Tibial nerve (tissue), 3 donors: ENCODE measurements around the gene SLC25A22.

Experiments
- POLR2A ChIP-seq, 2 donors: fragments of 450-650 bp; IDR thresholded peaks; one replicate each; pipeline ENCODE4 v1.6.1; 2017; ENCODE audit warnings: antibody characterized with exemption in 2 of 2, mild to moderate bottlenecking in 2 of 2, moderate library complexity in 2 of 2
- TF ChIP-seq, protein P1 (sequence below), 5 experiments: fragments of 200-600 bp in 3 of 5; fragments of 450-650 bp in 2 of 5; sonication (generic) in 3 of 5; IDR thresholded peaks; one replicate each; pipeline ENCODE4 v1.5.1; 2016 to 2019; ENCODE audit warnings: antibody characterized with exemption in 5 of 5, mild to moderate bottlenecking in 3 of 5, moderate library complexity in 2 of 5

DNA sequence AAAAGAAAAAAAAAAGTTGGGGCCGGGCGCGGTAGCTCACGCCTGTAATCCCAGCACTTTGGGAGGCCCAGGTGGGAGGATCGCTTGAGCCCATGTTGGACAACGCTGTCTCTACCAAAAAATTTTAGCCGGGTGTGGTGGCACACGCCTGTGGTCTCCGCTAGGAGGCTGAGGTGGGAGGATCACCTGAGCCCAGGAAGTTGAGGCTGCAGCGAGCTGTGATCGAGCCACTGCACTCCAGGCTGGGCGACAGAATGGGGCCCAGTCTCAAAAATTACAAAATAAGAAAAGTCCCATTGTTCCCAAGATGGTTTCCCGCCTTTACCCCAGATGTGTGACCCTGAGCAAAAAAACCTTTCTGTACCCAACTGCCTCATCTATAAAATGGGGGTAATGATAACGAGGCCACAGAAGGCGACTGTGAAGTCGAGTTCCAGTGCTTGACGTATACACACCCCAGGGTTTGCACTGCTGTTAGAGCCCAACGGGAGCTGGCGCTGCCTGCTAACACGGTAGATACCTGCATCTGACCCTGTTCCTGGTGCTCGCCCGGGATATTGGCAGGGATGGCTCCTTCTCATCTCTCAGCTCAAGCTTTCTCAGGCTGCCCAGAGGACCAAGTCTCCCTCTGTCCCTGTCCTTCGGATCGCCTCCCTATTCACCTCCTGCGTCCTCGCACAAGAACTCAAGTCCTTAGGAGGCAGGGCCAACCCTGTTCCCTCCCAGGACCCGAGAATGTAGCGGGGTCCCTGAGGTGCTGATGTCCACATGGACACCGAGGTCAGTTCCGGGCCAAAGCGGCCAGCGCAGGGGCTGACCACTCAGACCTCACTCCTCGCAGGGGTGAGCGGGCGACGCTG lies 10.6 kb upstream of the SLC25A22 start:
- TF ChIP-seq, protein P1, sequence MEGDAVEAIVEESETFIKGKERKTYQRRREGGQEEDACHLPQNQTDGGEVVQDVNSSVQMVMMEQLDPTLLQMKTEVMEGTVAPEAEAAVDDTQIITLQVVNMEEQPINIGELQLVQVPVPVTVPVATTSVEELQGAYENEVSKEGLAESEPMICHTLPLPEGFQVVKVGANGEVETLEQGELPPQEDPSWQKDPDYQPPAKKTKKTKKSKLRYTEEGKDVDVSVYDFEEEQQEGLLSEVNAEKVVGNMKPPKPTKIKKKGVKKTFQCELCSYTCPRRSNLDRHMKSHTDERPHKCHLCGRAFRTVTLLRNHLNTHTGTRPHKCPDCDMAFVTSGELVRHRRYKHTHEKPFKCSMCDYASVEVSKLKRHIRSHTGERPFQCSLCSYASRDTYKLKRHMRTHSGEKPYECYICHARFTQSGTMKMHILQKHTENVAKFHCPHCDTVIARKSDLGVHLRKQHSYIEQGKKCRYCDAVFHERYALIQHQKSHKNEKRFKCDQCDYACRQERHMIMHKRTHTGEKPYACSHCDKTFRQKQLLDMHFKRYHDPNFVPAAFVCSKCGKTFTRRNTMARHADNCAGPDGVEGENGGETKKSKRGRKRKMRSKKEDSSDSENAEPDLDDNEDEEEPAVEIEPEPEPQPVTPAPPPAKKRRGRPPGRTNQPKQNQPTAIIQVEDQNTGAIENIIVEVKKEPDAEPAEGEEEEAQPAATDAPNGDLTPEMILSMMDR (IDR thresholded peaks at IDR 0.05) = no peak
- TF ChIP-seq POLR2A (IDR thresholded peaks at IDR 0.05) = no peak
